Measurements from ENCODE around the gene CDK5RAP2. TPM values are rescaled to one million over a fixed set of nuclear protein-coding genes. Genes with fewer than 3 reads are reported as not detected.
"Not testable (repeated sequence)": the region's sequence is repeated elsewhere in the genome, so short reads cannot be mapped to it uniquely, and the experiment has no call there.

The CDK5RAP2 gene
- total RNA-seq, result 54.5 TPM

DNA sequence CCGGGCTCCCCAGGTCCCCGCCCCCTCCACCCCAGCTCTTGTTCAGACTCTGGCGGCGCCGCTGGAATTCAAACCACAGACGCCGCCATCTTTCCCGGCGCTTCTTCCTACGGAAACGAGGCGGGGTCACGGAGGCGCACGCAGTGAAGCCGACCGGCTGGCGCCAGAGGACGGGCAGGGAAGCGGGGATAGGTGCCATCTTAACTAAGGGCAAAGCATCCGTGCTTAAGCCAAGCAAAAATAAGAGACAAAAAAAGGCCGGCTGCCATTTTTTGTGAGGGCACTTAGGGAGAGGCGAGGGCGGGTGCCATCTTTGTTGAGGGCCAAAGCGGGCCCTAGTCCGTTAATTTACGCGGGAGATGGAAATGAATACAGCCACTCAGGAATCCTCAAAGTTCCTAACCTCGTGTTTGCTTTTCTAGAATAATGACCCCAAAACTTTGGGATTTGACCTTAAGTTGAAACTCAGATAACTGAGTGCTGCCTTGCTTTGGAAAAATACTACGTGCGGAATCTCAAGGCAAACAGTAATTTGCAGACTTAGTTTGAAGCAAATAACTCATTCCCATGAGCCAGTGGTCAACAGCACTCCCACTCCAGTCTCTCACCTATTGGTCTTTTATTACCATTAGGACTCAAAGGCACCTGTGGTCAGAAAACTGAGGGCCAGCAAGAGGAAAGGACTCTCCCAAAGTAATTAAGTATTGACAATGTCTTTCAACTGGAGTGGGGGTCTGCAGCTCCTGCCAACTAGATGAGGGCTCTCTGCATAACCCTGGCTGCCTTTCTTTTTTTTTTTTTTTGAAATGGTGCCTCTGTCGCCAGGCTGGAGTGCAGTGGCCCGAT, at the start of gene CDK5RAP2:
Gene CDK5RAP2 (minus strand): TSS at position 117 of the 846 bp plus-strand sequence. CDS start 189 bp downstream, outside the sequence.
- Histone ChIP-seq H3K4me3 (peak within 1 kb of the TSS; percentile 84 to 86), H3K9me3 (no peaks in the 10 kb centered on the region), H3K27ac (peak within 1 kb of the TSS; percentile 81), H3K4me1 (peaks cover 12% of the 10 kb centered on the region), H3K36me3 (no peaks in the 10 kb centered on the region), H3K27me3 (no peaks in the 10 kb centered on the region)
- TF ChIP-seq POLR2A (IDR thresholded peaks at IDR 0.05) (no peak), POLR2AphosphoS5 (IDR thresholded peaks at IDR 0.05; ENCODE audit: insufficient read depth in 1 of 2, low read depth in 1 of 2) (peak; percentile 87 to 96)
- TF ChIP-seq, protein P1, sequence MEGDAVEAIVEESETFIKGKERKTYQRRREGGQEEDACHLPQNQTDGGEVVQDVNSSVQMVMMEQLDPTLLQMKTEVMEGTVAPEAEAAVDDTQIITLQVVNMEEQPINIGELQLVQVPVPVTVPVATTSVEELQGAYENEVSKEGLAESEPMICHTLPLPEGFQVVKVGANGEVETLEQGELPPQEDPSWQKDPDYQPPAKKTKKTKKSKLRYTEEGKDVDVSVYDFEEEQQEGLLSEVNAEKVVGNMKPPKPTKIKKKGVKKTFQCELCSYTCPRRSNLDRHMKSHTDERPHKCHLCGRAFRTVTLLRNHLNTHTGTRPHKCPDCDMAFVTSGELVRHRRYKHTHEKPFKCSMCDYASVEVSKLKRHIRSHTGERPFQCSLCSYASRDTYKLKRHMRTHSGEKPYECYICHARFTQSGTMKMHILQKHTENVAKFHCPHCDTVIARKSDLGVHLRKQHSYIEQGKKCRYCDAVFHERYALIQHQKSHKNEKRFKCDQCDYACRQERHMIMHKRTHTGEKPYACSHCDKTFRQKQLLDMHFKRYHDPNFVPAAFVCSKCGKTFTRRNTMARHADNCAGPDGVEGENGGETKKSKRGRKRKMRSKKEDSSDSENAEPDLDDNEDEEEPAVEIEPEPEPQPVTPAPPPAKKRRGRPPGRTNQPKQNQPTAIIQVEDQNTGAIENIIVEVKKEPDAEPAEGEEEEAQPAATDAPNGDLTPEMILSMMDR (IDR thresholded peaks at IDR 0.05), result no peak
- intact Hi-C loops (cut with DNase I), result no loop called here
- DNase-seq (ENCODE audit: extremely low spot score in 2 of 2), result peak in 1 of 2 donors; percentile 95

DNA sequence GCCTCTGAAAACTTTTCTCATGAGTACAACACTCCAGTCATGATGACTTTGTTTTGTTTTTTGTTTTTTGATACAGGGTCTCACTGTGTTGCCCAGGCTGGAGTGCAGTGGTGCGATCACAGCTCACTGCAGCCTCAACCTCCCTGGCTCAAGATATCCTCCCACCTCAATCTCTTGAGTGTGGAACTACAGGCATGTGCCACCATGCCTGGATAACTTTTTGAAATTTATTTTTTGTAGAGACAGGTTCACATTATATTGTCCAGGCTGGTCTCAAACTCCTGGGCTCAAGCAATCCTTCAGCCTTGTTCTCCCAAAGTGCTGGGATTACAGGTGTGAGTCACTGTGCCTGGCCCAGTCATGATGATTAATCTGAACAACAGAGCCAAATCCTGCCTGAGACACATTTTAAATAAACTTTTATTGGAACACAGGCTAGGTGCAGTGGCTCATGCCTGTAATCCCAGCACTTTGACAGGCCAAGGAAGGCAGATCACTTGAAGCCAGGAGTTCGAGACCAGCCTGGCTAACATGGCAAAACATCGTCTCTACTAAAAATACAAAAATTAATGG, 49.0 kb upstream of the CDK5RAP2 start:
- H3K4me1 ChIP-seq; intact Hi-C loops (cut with DNase I); H3K9me3 ChIP-seq; DNase-seq (ENCODE audit: extremely low spot score in 2 of 2); H3K36me3 ChIP-seq; H3K4me3 ChIP-seq; H3K27ac ChIP-seq; H3K27me3 ChIP-seq: not testable (repeated sequence)

DNA sequence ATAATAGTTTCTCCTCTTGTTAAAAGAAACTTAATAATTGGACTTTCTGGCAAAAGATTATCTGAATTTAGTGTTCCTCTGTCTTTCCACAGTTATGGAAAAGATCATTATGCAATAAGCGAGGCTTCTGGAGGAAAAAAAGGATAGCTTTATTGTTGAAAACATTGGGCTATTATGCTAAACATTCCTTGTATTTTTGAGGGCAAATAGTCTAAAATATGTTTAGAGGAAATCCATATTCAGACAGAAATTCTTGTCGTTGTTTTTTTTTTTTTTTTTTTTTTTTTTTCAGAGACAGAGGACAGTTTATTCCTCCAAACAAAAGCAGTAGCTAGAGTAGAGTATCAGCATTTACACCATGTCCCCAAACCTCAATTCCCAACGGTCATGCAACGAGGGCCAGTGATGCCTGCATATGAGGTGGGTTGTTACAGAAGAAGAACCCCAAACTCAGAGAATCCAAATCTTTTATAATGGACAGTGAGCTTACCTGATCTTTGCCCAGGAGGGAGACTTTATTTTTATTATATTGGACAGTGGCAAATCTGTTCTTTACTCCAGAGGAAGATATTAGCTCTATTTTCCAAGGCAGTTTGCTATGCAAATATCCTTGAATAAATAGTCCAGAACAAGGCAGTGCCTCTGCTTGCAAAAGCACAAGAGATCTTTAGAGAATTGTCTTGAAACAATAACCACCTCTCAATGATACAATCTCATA, 48.4 kb upstream of the CDK5RAP2 start:
- H3K9me3 ChIP-seq, result no peaks in the 10 kb centered on the region
- H3K27me3 ChIP-seq, result no peaks in the 10 kb centered on the region
- intact Hi-C loops (cut with DNase I), result no loop called here
- TF ChIP-seq POLR2A (IDR thresholded peaks at IDR 0.05) (no peak), POLR2AphosphoS5 (IDR thresholded peaks at IDR 0.05; ENCODE audit: insufficient read depth in 1 of 2, low read depth in 1 of 2) (no peak)
- TF ChIP-seq, protein P1 (IDR thresholded peaks at IDR 0.05), result no peak
- H3K27ac ChIP-seq, result no peak overlapping the region
- DNase-seq (ENCODE audit: extremely low spot score in 2 of 2), result no peak
- H3K36me3 ChIP-seq, result no peaks in the 10 kb centered on the region
- H3K4me1 ChIP-seq, result peaks cover 7% of the 10 kb centered on the region
- no peak overlapping the region for H3K4me3 ChIP-seq

DNA sequence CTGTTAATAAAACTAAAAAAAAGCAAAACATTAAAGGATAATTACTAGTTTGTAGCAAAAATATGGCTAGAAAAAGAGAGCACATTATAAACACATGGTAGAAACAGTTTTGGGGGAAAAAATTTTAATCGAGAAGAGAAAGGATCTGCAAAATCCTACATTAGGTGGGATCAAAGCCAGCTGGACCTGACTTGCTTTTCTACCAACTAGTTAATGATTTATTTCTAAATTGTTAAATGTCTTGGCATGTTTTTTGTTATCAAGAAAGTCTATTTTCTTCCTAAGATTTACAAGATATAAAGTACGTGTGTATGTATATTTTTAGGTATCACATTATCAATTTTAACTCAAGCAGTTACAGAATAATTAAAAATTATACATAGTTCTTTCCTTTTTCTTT, 47.1 kb upstream of the CDK5RAP2 start:
- Histone ChIP-seq H3K9me3 (no peaks in the 10 kb centered on the region), H3K27me3 (no peaks in the 10 kb centered on the region), H3K36me3 (no peaks in the 10 kb centered on the region), H3K4me3 (no peak overlapping the region), H3K4me1 (peaks cover 7% of the 10 kb centered on the region), H3K27ac (no peak overlapping the region)
- DNase-seq (ENCODE audit: extremely low spot score in 2 of 2), result no peak
- TF ChIP-seq, protein P1 (IDR thresholded peaks at IDR 0.05), result no peak
- TF ChIP-seq POLR2AphosphoS5 (IDR thresholded peaks at IDR 0.05; ENCODE audit: insufficient read depth in 1 of 2, low read depth in 1 of 2), result no peak
- no peak for TF ChIP-seq POLR2A (IDR thresholded peaks at IDR 0.05)
- intact Hi-C loops (cut with DNase I), result no loop called here

DNA sequence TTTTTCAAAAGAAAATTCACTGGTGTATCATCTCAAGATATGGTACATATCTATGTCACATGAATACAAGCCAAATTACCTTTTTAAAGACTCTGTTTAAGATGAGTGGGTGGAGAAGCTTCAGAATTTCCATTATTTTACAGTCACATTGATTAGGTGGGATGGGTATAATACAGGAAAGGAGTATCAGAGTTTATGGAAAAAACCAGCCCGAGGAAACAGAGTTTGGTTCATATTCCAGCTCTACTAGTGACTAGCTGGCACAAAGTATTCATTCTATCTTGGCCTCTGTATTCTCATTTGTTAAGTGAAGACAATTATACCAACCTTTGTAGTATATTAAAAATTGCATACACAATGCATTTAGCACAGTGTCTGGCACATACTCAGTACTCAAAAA, 46.5 kb upstream of the CDK5RAP2 start:
- DNase-seq (ENCODE audit: extremely low spot score in 2 of 2), result no peak
- intact Hi-C loops (cut with DNase I), result no loop called here
- Histone ChIP-seq H3K4me1 (peaks cover 7% of the 10 kb centered on the region), H3K36me3 (no peaks in the 10 kb centered on the region), H3K27me3 (no peaks in the 10 kb centered on the region), H3K4me3 (no peak overlapping the region), H3K9me3 (no peaks in the 10 kb centered on the region), H3K27ac (no peak overlapping the region)
- TF ChIP-seq POLR2AphosphoS5 (IDR thresholded peaks at IDR 0.05; ENCODE audit: insufficient read depth in 1 of 2, low read depth in 1 of 2) (no peak), POLR2A (IDR thresholded peaks at IDR 0.05) (no peak)
- TF ChIP-seq, protein P1 (IDR thresholded peaks at IDR 0.05), result no peak

Measured in vagina (tissue), 2 donors.